Heart right ventricle (tissue), 16 donors: ENCODE data around the gene CRYL1. TPM values are rescaled to one million over a fixed set of nuclear protein-coding genes. Genes with fewer than 3 reads are reported as not detected.

ENCODE experiments used
- ATAC-seq, 8 donors: fragments of 200-7000 bp; cut with Tn5 transposase; one replicate each; pipeline ENCODE4 v1.9.1; 2020; ENCODE audit warnings: mild to moderate bottlenecking in 8 of 8, moderate library complexity in 8 of 8, moderate number of reproducible peaks in 1 of 8
- DNase-seq, 2 donors: peaks; one replicate each; pipeline ENCODE4 v3.0.0-alpha.2; 2020
- H3K27ac ChIP-seq, 10 donors: fragments of 200-600 bp; sonication (generic) in 2 of 10; one replicate each; pipeline versions ENCODE4 v1.5.0 to v1.8.0; 2020 to 2022; ENCODE audit warnings: mild to moderate bottlenecking in 3 of 10
- H3K27me3 ChIP-seq, 7 donors: fragments of 200-600 bp; one replicate each; pipeline ENCODE4 v1.8.0; 2021 to 2022; ENCODE audit warnings: mild to moderate bottlenecking in 2 of 7
- H3K36me3 ChIP-seq, 9 donors: fragments of 200-600 bp; sonication (generic) in 1 of 9; one replicate each; pipeline versions ENCODE4 v1.5.0 to v1.8.0; 2020 to 2022; ENCODE audit warnings: mild to moderate bottlenecking in 2 of 9
- H3K4me1 ChIP-seq, 9 donors: fragments of 200-600 bp; sonication (generic) in 1 of 9; one replicate each; pipeline versions ENCODE4 v1.5.0 to v1.8.0; 2020 to 2022; ENCODE audit warnings: mild to moderate bottlenecking in 4 of 9
- H3K4me3 ChIP-seq, 10 donors: fragments of 200-600 bp; sonication (generic) in 2 of 10; one replicate each; pipeline versions ENCODE4 v1.5.0 to v1.8.0; 2020 to 2022; ENCODE audit warnings: mild to moderate bottlenecking in 7 of 10, moderate library complexity in 2 of 10
- H3K9me3 ChIP-seq, 11 donors: fragments of 200-600 bp in 10 of 11; sonication (generic) in 2 of 11; one replicate each; pipeline versions ENCODE4 v1.5.0 to v1.8.0; 2013 to 2022; ENCODE audit warnings: mild to moderate bottlenecking in 2 of 11, control low read depth in 1 of 11, moderate library complexity in 1 of 11
- CTCF ChIP-seq, 9 donors: fragments of 200-600 bp; sonication (generic) in 2 of 9; IDR thresholded peaks; one replicate each; pipeline versions ENCODE4 v1.5.0 to v1.8.0; 2021 to 2022; ENCODE audit warnings: antibody characterized with exemption in 9 of 9, mild to moderate bottlenecking in 5 of 9, moderate library complexity in 1 of 9
- WGBS, 2 donors: extraction: QIAGEN DNeasy Blood & Tissue Kit; methylation state at CpG; one replicate each; pipeline ENCODE4 v1.1.7; 2013; ENCODE audit warnings: inconsistent platforms in 1 of 2; 5-methylcytosine and 5-hydroxymethylcytosine counted together
- intact Hi-C, 10 donors: fragments of 100-400 bp; cut with DNase I; formaldehyde crosslinking; loops; one replicate each; pipeline versions ENCODE4 v1.11.1 to v1.14.2; 2022
- polyA plus RNA-seq, 2 donors: library from polyadenylated mRNA; stranded (reverse); fragments of 200-250 nt; gene quantifications; one replicate each; pipeline ENCODE4 v1.2.3, GENCODE V29; 2013
- total RNA-seq, 10 donors: library from RNA; stranded (reverse); fragmentation: NEBNext Ultra II Directional in 3 of 10; extraction: Animal tissue kit (Norgen Biotek cat#: 25700) in 3 of 10; gene quantifications; one replicate each; pipeline versions ENCODE4 v1.2.1 to v1.2.4, GENCODE V29; 2021 to 2023
- donor health status: Arrhythmogenic right ventricular cardiomyopathy.
- donor health status: ischemic (EF 13 %, LVEDD 7.1; RV severe dilation, severe dysfunction).
- donor health status: healthy with polysubstance abuse.
- donor health status: DM: no; HTN: yes; CAD: no.
- donor health status: DM: no; HTN: no; CAD: no.
- donor health status: ischemic (EF 25% LVEDD 6.9; RV normal size, moderate dysfunction).
- donor health status: ischemic (EF 25% LVEDD 5.7; RV mildly dilated, moderate dysfunction).
- donor health status: healthy.
- donor health status: DM: yes; HTN: yes; CAD: no.
- donor health status: Ischemic cardiomyopathy.
- donor health status: ischemic (EF 35%, LVEDD 5.7; RV mildly dilated, moderate dysfunction).
- donor health status: nonischemic (EF 11% LVEDD 7.7; RV severe dilation, severe dysfunction).
- donor health status: DM: yes; HTN: yes; CAD: no.
- donor health status: PGD.
- donor health status: ischemic (EF 29% LVEDD 5.4; RV normal size, mild dysfunction).
- donor health status: nonischemic (EF 23%, LVEDD 6.1; RV moderate dilation, normal function).

Gene CRYL1
- total and polyA plus RNA-seq, 12 donors: 10.1 to 27.3 (median 23.2) TPM

- DNase-seq (no peak), ATAC-seq (no peak)
- WGBS, 2 donors: 84% methylated on average over 14 of the region's 14 CpGs
- no peaks in the 10 kb centered on the region for H3K9me3 ChIP-seq
- peaks cover 0 to 10% (median 0%) of the 10 kb centered on the region in 9 donors for H3K36me3 ChIP-seq
- intact Hi-C loops: no loop called here
- no peak overlapping the region for H3K27ac ChIP-seq
- H3K27me3 ChIP-seq: no peaks in the 10 kb centered on the region
- TF ChIP-seq CTCF (IDR thresholded peaks at IDR 0.05): no peak
- no peak overlapping the region for H3K4me3 ChIP-seq
- peaks cover 0 to 25% (median 0%) of the 10 kb centered on the region in 9 donors for H3K4me1 ChIP-seq
Measured at GRCh38 chr13:20416223-20416745, 109.4 kb downstream of the CRYL1 start.

- intact Hi-C loops: no loop called here
- Histone ChIP-seq H3K27ac (no peak overlapping the region), H3K4me3 (no peak overlapping the region), H3K9me3 (no peaks in the 10 kb centered on the region), H3K27me3 (no peaks in the 10 kb centered on the region), H3K36me3 (peaks cover 0 to 10% (median 0%) of the 10 kb centered on the region in 9 donors), H3K4me1 (peaks cover 0 to 26% (median 0%) of the 10 kb centered on the region in 9 donors)
- WGBS, 2 donors: 92 to 94% methylated on average over 27 of the region's 27 CpGs
- ATAC-seq: no peak
- no peak for DNase-seq
- no peak for TF ChIP-seq CTCF (IDR thresholded peaks at IDR 0.05)
Measured at GRCh38 chr13:20415694-20416107, 110.0 kb downstream of the CRYL1 start.

- no peak for TF ChIP-seq CTCF (IDR thresholded peaks at IDR 0.05)
- DNase-seq (no peak), ATAC-seq (no peak)
- peaks cover 0 to 10% (median 0%) of the 10 kb centered on the region in 9 donors for H3K36me3 ChIP-seq
- no peak overlapping the region for H3K27ac ChIP-seq
- H3K4me3 ChIP-seq: no peak overlapping the region
- H3K9me3 ChIP-seq: no peaks in the 10 kb centered on the region
- WGBS, 2 donors: 70 to 80% methylated on average over 31 of the region's 31 CpGs
- intact Hi-C loops: no loop called here
- H3K27me3 ChIP-seq: no peaks in the 10 kb centered on the region
- H3K4me1 ChIP-seq: peaks cover 0 to 25% (median 0%) of the 10 kb centered on the region in 9 donors
Measured at GRCh38 chr13:20415306-20415679, 110.4 kb downstream of the CRYL1 start.

GRCh38 chr13:20414546-20415305, 110.9 kb downstream of the CRYL1 start:
- TF ChIP-seq CTCF (IDR thresholded peaks at IDR 0.05): no peak
- Histone ChIP-seq H3K27ac (no peak overlapping the region), H3K36me3 (peaks cover 0 to 10% (median 0%) of the 10 kb centered on the region in 9 donors), H3K4me3 (no peak overlapping the region), H3K9me3 (no peaks in the 10 kb centered on the region), H3K27me3 (no peaks in the 10 kb centered on the region), H3K4me1 (peaks cover 0 to 19% (median 0%) of the 10 kb centered on the region in 9 donors)
- DNase-seq: no peak
- ATAC-seq: peak in 2 of 8 donors; percentile 17 to 45
- WGBS, 2 donors: 43 to 44% methylated on average over 41 to 45 of the region's 45 CpGs
- intact Hi-C loops: no loop called here
